Measurements from ENCODE around the gene MYD88. TPM values are rescaled to one million over a fixed set of nuclear protein-coding genes. Genes with fewer than 3 reads are reported as not detected.
A peak's percentile ranks its signal among the peaks of the same experiment; 100 is the strongest.

Gene MYD88
- total and polyA plus RNA-seq, 9 of the 15 experiments (the other 6 are each of a cell fraction or from before 2014, with no cell fraction given), result 3.2 to 47.3 (median 27.6) TPM

GRCh38 chr3:38126121-38126892, 12.2 kb upstream of the MYD88 start:
- H4K20me1 ChIP-seq (replicated peaks; ENCODE audit: control insufficient read depth, insufficient read depth, low read length), result no peaks in the 10 kb centered on the region; the same call in 1 of the 2 replicates
- H3K36me3 ChIP-seq (ENCODE audit: control insufficient read depth, insufficient read depth, low read length), result peaks cover 96% of the 10 kb centered on the region
- in situ Hi-C loops (cut with MboI), result no loop called here
- DNase-seq (ENCODE audit: extremely low read depth in 1 of 4, low spot score in 3 of 4), result no peak
- H3K4me3 ChIP-seq, result no peak overlapping the region
- ChIA-PET POLR2A (interaction anchor here (0.7 to 1.0 kb wide), 3 partner anchors 10 to 64 kb away, joined by 3 to 4 read pairs (median 4); no protein-coding TSS in a partner anchor), CTCF (ENCODE audit: low intra/inter-chr PET ratio) (no interaction called here)
- no peaks in the 10 kb centered on the region for H3K9me3 ChIP-seq (replicated peaks; ENCODE audit: control insufficient read depth, insufficient read depth, low read depth, low read length)
- no peaks in the 10 kb centered on the region for H3K9me1 ChIP-seq (ENCODE audit: control insufficient read depth, insufficient read depth, low read length)
- no peak overlapping the region for H2AFZ ChIP-seq (ENCODE audit: low read depth, low read length)
- no peak overlapping the region for H3K27ac ChIP-seq (ENCODE audit: extremely low read depth, low read depth, low read length)
- H3K79me2 ChIP-seq (ENCODE audit: control insufficient read depth, insufficient read depth, low read length), result no peaks in the 10 kb centered on the region
- no peak overlapping the region for H3K4me2 ChIP-seq (ENCODE audit: insufficient read depth, low read length)
- 92% methylated on average over 6 of the region's 6 CpGs for WGBS (ENCODE audit: insufficient coverage, low coverage, missing lambda C conversion rate)
- ATAC-seq, result no peak
- H3K4me1 ChIP-seq (replicated peaks in 1 of 2; ENCODE audit: control insufficient read depth in 2 of 2, insufficient read depth in 2 of 2, low read length in 2 of 2), result peaks cover 0 to 3% of the 10 kb centered on the region in 2 experiments; a peak in 1 of 5 replicates
- 0 out of 4 replicates have a peak overlapping the region, but pooled peaks of 1 of the 2 experiments have one; percentile 12 for H3K9ac ChIP-seq (ENCODE audit: insufficient read depth in 1 of 2, low read depth in 2 of 2, low read length in 2 of 2)
- no TSS peak for BruUV-seq (replicated peaks)
- intact Hi-C loops (cut with micrococcal nuclease), result no loop called here
- H3K27me3 ChIP-seq (ENCODE audit: control insufficient read depth in 2 of 2, insufficient read depth in 2 of 2, low read length in 2 of 2), result no peaks in the 10 kb centered on the region
- peak; percentile 52; the same call in 1 of the 2 replicates for TF ChIP-seq REST (IDR thresholded peaks at IDR 0.05; ENCODE audit: borderline replicate concordance)
- TF ChIP-seq REST (CRISPR knock-in tag; IDR thresholded peaks at IDR 0.05; ENCODE audit: low read depth), result no peak
- TF ChIP-seq HNRNPK (IDR thresholded peaks at IDR 0.05; ENCODE audit: low read depth, low read length, poor library complexity, severe bottlenecking), result no peak
- FAIRE-seq, result no peak
